ENCODE data around the gene SNX25. TPM values are rescaled to one million over a fixed set of nuclear protein-coding genes. Genes with fewer than 3 reads are reported as not detected.
"Not testable (repeated sequence)": the region's sequence is repeated elsewhere in the genome, so short reads cannot be mapped to it uniquely, and the experiment has no call there.

The SNX25 gene
- total RNA-seq, 2 donors from 2014 or later: 13.3 to 30.6 TPM

- no peak overlapping the region for H3K4me3 ChIP-seq
- no peak overlapping the region for H3K9ac ChIP-seq (ENCODE audit: low read depth in 2 of 2, low read length in 2 of 2)
- H3K27me3 ChIP-seq: no peaks in the 10 kb centered on the region
- no peaks in the 10 kb centered on the region for H3K4me1 ChIP-seq
- H3K27ac ChIP-seq: no peak overlapping the region
- DNase-seq: no peak
- TF ChIP-seq, protein P1, sequence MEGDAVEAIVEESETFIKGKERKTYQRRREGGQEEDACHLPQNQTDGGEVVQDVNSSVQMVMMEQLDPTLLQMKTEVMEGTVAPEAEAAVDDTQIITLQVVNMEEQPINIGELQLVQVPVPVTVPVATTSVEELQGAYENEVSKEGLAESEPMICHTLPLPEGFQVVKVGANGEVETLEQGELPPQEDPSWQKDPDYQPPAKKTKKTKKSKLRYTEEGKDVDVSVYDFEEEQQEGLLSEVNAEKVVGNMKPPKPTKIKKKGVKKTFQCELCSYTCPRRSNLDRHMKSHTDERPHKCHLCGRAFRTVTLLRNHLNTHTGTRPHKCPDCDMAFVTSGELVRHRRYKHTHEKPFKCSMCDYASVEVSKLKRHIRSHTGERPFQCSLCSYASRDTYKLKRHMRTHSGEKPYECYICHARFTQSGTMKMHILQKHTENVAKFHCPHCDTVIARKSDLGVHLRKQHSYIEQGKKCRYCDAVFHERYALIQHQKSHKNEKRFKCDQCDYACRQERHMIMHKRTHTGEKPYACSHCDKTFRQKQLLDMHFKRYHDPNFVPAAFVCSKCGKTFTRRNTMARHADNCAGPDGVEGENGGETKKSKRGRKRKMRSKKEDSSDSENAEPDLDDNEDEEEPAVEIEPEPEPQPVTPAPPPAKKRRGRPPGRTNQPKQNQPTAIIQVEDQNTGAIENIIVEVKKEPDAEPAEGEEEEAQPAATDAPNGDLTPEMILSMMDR (IDR thresholded peaks at IDR 0.05): no peak
- H3K36me3 ChIP-seq: no peaks in the 10 kb centered on the region
- intact Hi-C loops (cut with DNase I): no loop called here
- H3K9me3 ChIP-seq: no peaks in the 10 kb centered on the region
Measured at GRCh38 chr4:185192059-185192458, 17.3 kb upstream of the SNX25 start.

DNA sequence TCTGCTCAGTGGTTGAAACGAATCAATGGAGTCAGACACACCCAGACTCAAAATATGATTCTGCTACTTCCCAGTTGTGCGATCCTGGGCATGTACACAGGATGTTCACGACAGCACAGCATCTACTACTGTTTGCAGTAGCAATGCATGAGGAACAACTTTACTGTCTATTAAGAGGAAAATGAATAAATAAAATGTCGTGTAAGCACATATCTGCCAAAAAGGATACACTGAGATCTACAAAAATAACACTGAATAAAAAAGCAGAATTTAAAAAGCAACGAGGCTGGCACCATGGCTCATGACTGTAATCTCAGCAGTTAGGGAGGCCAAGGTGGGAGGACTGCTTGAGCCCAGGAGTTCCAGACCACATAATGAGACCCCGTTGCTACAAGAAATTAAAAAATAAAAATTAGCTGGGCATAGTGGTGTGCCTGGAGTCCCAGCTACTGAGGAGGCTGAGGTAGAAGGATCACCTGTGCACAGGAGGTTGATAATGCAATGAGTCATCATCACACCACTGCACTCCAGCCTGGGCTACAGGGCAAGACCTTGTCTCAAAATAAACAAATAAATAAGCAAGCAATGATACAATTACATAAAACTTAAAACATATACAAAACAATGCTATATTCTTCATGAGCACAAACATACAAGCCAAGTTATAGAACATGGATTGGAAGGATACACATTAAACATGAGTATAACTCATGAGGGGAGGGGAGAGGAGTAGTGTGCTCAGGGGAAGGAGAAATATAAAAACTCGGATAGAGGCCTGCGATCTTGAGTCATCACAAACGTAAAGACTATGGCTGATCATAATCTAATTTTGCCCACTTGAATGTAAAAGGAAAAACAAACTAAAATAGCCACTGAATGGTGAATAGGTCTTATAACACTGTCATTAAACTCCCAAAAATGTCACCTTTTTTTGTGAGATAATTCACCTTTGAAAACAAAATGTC, 14.2 kb upstream of the SNX25 start:
- H3K9me3 ChIP-seq: no peaks in the 10 kb centered on the region
- no peak overlapping the region for H3K27ac ChIP-seq
- H3K27me3 ChIP-seq: no peaks in the 10 kb centered on the region
- H3K4me1 ChIP-seq: no peaks in the 10 kb centered on the region
- H3K4me3 ChIP-seq: no peak overlapping the region
- intact Hi-C loops (cut with DNase I): no loop called here
- no peak overlapping the region for H3K9ac ChIP-seq (ENCODE audit: low read depth in 2 of 2, low read length in 2 of 2)
- DNase-seq: no peak
- TF ChIP-seq, protein P1 (IDR thresholded peaks at IDR 0.05): no peak
- no peaks in the 10 kb centered on the region for H3K36me3 ChIP-seq

- Histone ChIP-seq H3K9ac (ENCODE audit: low read depth in 2 of 2, low read length in 2 of 2) (no peak overlapping the region), H3K27me3 (no peaks in the 10 kb centered on the region), H3K36me3 (no peaks in the 10 kb centered on the region), H3K27ac (no peak overlapping the region), H3K4me3 (no peak overlapping the region), H3K9me3 (no peaks in the 10 kb centered on the region), H3K4me1 (no peaks in the 10 kb centered on the region)
- intact Hi-C loops (cut with DNase I): no loop called here
- TF ChIP-seq, protein P1 (IDR thresholded peaks at IDR 0.05): no peak
- no peak for DNase-seq
Measured at GRCh38 chr4:185196437-185196836, 13.0 kb upstream of the SNX25 start.

DNA sequence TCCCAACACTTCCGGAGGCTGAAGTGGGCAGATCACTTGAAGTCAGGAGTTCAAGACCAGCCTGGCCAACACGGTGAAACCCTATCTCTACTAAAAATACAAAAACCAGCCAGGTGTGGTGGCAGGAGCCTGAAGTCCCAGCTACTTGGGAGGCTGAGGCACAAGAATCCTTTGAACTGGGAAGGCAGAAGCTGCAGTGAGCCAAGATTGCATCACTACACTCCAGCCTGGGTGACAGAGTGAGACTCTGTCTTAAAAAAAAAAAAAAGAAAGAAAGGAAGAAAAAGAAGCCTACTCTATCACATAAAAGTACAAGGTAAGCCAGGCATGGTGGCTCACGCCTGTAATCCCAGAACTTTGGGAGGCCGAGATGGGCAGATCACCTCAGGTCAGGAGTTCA, 11.2 kb upstream of the SNX25 start:
- H3K36me3 ChIP-seq; H3K9me3 ChIP-seq; DNase-seq; H3K27me3 ChIP-seq; H3K4me3 ChIP-seq; intact Hi-C loops (cut with DNase I); H3K27ac ChIP-seq; H3K4me1 ChIP-seq; H3K9ac ChIP-seq (ENCODE audit: low read depth in 2 of 2, low read length in 2 of 2): not testable (repeated sequence)

DNA sequence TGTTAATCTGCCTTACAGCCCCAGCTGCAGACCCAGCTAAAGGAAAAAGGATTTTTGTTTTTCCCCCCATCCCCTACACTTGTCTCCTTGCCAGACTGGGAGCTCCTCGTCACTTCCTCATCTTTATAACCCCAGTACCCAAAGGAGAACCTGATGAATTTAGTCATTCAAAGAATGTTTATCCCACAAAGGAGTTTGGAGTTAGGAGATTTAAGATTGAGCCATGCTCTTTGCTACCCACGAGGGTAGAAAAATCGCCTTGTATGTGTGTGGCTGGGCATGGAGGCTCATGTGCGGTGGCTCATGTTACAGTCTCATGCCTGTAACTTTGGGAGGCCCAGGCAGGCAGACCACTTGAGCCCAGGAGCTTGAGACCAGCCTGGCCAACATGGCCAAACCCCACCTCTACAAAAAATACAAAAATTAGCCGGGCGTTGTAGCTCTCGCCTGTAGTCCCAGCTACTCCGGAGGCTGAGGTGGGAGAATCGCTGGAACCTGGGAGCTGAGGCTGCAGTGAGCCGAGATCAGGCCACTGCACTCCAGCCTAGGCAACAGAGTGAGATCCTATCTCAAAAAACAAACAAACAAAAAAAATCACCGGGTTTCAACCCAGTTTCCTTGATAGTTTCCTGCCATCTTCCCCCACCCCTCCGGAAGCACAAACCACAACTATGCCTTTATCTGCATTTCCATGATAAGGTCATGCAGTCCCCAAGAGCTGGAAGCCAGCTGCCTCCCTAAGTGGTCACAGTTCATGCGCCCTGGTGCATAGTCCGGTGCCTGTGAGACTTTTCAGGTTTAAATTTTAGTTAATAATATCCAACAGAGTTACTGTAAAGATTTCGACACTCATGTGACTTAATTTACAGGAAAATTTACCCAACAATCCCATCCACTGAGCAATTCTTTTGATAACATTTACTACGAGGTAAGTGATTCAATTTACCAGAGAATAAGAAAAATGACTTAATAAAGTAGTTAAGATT, 7.1 kb upstream of the SNX25 start:
- peak; percentile 39 for DNase-seq

More for the DNA sequence above, 7.1 kb upstream of the SNX25 start:
- peak overlapping the region; percentile 90 for H3K27ac ChIP-seq
- H3K36me3 ChIP-seq: no peaks in the 10 kb centered on the region
- H3K4me3 ChIP-seq: no peak overlapping the region
- no peak overlapping the region for H3K9ac ChIP-seq (ENCODE audit: low read depth in 2 of 2, low read length in 2 of 2)
- no peaks in the 10 kb centered on the region for H3K27me3 ChIP-seq
- TF ChIP-seq, protein P1 (IDR thresholded peaks at IDR 0.05): no peak
- H3K4me1 ChIP-seq: no peaks in the 10 kb centered on the region
- intact Hi-C loops (cut with DNase I): loop anchor here (10.0 kb wide), 1 partner anchor 193 kb away; the partner anchor contains the start of genes ANKRD37 and LRP2BP
- no peaks in the 10 kb centered on the region for H3K9me3 ChIP-seq

Data from colonic mucosa (tissue), 4 donors.